Chondrocyte (in vitro differentiated cells): ENCODE measurements around the gene MSH2. TPM values are rescaled to one million over a fixed set of nuclear protein-coding genes. Genes with fewer than 3 reads are reported as not detected.
A peak's percentile ranks its signal among the peaks of the same experiment; 100 is the strongest.

Experiments used
- DNase-seq: peaks from one replicate; pipeline ENCODE4 v3.0.0; 2021; ENCODE audit warnings: mixed read lengths, low spot score
- H3K27ac Mint-ChIP-seq: one replicate; pipeline ENCODE4 v1.8.0; 2021; ENCODE audit warnings: mild to moderate bottlenecking, moderate library complexity, mixed read lengths; ENCODE audit not compliant: unreplicated experiment
- H3K27me3 Mint-ChIP-seq: 2 replicates; pipeline ENCODE4 v1.8.0; 2021; ENCODE audit warnings: low read depth, mixed read lengths
- H3K36me3 Mint-ChIP-seq: 2 replicates; pipeline ENCODE4 v1.8.0; 2021; ENCODE audit warnings: low read depth, mixed read lengths
- H3K4me1 Mint-ChIP-seq: 2 replicates; pipeline ENCODE4 v1.8.0; 2021; ENCODE audit warnings: low read depth, mild to moderate bottlenecking, mixed read lengths
- H3K4me3 Mint-ChIP-seq: one replicate; pipeline ENCODE4 v1.8.0; 2021; ENCODE audit warnings: mild to moderate bottlenecking, moderate library complexity, mixed read lengths; ENCODE audit not compliant: unreplicated experiment
- H3K9me3 Mint-ChIP-seq: 2 replicates; pipeline ENCODE4 v1.8.0; 2021; ENCODE audit warnings: low read depth, mixed read lengths
- CTCF ChIP-seq: fragments of 200-600 bp; sonication (generic); IDR thresholded peaks from 2 replicates; pipeline ENCODE4 v1.5.0; 2021; ENCODE audit warnings: antibody characterized with exemption, mild to moderate bottlenecking, moderate library complexity
- total RNA-seq: library from RNA; stranded (reverse); gene quantifications from 3 replicates; pipeline ENCODE4 v1.2.1, GENCODE V29; 2021

MSH2 gene
- total RNA-seq, 1 donor from 2014 or later, result 21.0 TPM

GRCh38 chr2:47381408-47381807, 21.5 kb upstream of the MSH2 start:
- Mint-ChIP-seq H3K4me3 (no peak overlapping the region), H3K27me3 (no peaks in the 10 kb centered on the region), H3K36me3 (no peaks in the 10 kb centered on the region), H3K4me1 (no peaks in the 10 kb centered on the region), H3K9me3 (no peaks in the 10 kb centered on the region), H3K27ac (no peak overlapping the region)
- no peak for DNase-seq
- TF ChIP-seq CTCF, result no peak

- Mint-ChIP-seq H3K36me3 (no peaks in the 10 kb centered on the region), H3K27ac (no peak overlapping the region), H3K9me3 (no peaks in the 10 kb centered on the region), H3K4me1 (no peaks in the 10 kb centered on the region), H3K27me3 (peaks cover 11% of the 10 kb centered on the region), H3K4me3 (no peak overlapping the region)
- DNase-seq, result no peak
- no peak for TF ChIP-seq CTCF
Observed at GRCh38 chr2:47386551-47386950, 16.4 kb upstream of the MSH2 start.

DNA sequence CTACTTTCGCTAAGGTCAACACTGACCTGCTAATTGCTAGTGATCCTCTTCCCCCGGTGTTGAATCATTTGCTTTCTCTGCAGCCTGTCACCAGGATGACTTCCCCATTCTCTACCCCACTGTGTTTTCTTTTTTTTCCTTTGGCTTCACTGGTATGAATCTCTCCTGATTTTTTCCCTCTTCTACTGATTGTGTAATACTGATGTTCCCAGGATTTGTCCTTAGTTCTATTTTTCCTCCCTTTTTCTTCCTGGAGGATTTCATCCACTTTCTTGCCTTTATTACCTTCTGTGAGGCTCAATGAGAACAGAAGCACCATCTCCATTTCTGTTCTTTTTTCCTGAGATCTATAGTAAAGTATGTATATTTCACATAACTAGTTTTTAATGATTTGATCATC, 14.1 kb upstream of the MSH2 start:
- Mint-ChIP-seq H3K4me1 (no peaks in the 10 kb centered on the region), H3K36me3 (no peaks in the 10 kb centered on the region), H3K27ac (no peak overlapping the region), H3K9me3 (no peaks in the 10 kb centered on the region), H3K4me3 (no peak overlapping the region), H3K27me3 (peaks cover 11% of the 10 kb centered on the region)
- TF ChIP-seq CTCF, result no peak
- no peak for DNase-seq

GRCh38 chr2:47389692-47390091, 13.3 kb upstream of the MSH2 start:
- Mint-ChIP-seq H3K4me1 (no peaks in the 10 kb centered on the region), H3K36me3 (no peaks in the 10 kb centered on the region), H3K9me3 (no peaks in the 10 kb centered on the region), H3K27ac (no peak overlapping the region), H3K27me3 (peaks cover 11% of the 10 kb centered on the region), H3K4me3 (no peak overlapping the region)
- DNase-seq, result peak; percentile 27
- TF ChIP-seq CTCF, result no peak

GRCh38 chr2:47401789-47402554, 984 bp upstream of the MSH2 start:
- Mint-ChIP-seq H3K9me3 (peaks cover 4% of the 10 kb centered on the region), H3K4me3 (peak overlapping the region; percentile 88), H3K27me3 (no peaks in the 10 kb centered on the region), H3K36me3 (peaks cover 5% of the 10 kb centered on the region), H3K27ac (peak overlapping the region; percentile 79), H3K4me1 (peaks cover 25% of the 10 kb centered on the region)
- TF ChIP-seq CTCF, result no peak
- peak; percentile 50 for DNase-seq
